NCI-H187 treated with DMSO at 0.1 percent for 48 hours (cell line): ENCODE results near the gene PHF21B.

ENCODE experiments used
- DNase-seq: peaks from one replicate; lab custom pipeline; 2025; lab: John Stamatoyannopoulos, UW

Gene PHF21B

GRCh38 chr22:44892803-44893730 lies 116.7 kb downstream of the PHF21B start:
- no peak for DNase-seq

GRCh38 chr22:44892243-44892642 lies 117.6 kb downstream of the PHF21B start:
- no peak for DNase-seq

- no peak for DNase-seq
These were observed 118.0 kb downstream of the PHF21B start for GRCh38 chr22:44891791-44892190.

GRCh38 chr22:44891293-44891747 lies 118.5 kb downstream of the PHF21B start:
- no peak for DNase-seq

GRCh38 chr22:44890416-44891292 lies 119.2 kb downstream of the PHF21B start:
- DNase-seq, result no peak

GRCh38 chr22:44889255-44889878 lies 120.4 kb downstream of the PHF21B start:
- DNase-seq, result no peak

GRCh38 chr22:44888491-44889254 lies 121.1 kb downstream of the PHF21B start:
- no peak for DNase-seq

- DNase-seq, result no peak
These were observed 121.9 kb downstream of the PHF21B start for GRCh38 chr22:44887941-44888366.

- DNase-seq, result no peak
These were observed 123.9 kb downstream of the PHF21B start for GRCh38 chr22:44885806-44886360.

GRCh38 chr22:44884968-44885805 lies 124.6 kb downstream of the PHF21B start:
- DNase-seq, result no peak

GRCh38 chr22:44884562-44884961 lies 125.2 kb downstream of the PHF21B start:
- DNase-seq, result no peak

- no peak for DNase-seq
These were observed 126.8 kb downstream of the PHF21B start for GRCh38 chr22:44883011-44883421.

- no peak for DNase-seq
These were observed 127.4 kb downstream of the PHF21B start for GRCh38 chr22:44882226-44882905.

GRCh38 chr22:44881624-44882023 lies 128.2 kb downstream of the PHF21B start:
- DNase-seq, result no peak

GRCh38 chr22:44880610-44881290 lies 129.1 kb downstream of the PHF21B start:
- DNase-seq, result no peak

GRCh38 chr22:44879301-44879680 lies 130.5 kb downstream of the PHF21B start:
- DNase-seq, result no peak

GRCh38 chr22:44878483-44879300 lies 131.1 kb downstream of the PHF21B start:
- DNase-seq, result no peak

- DNase-seq, result no peak
These were observed 132.9 kb downstream of the PHF21B start for GRCh38 chr22:44876921-44877320.
